ENCODE data around the gene IPMK.

The IPMK gene

GRCh38 chr10:58152673-58153263 lies 114.9 kb downstream of the IPMK start:
- DNase-seq = peak; percentile 7

GRCh38 chr10:58150290-58150689 lies 117.4 kb downstream of the IPMK start:
- DNase-seq = no peak

- no peak for DNase-seq
These were observed 123.8 kb downstream of the IPMK start for GRCh38 chr10:58143944-58144343.
